B cell (primary cell): ENCODE results near the gene ZSWIM4.

Experiments used
- EZH2 ChIP-seq: IDR thresholded peaks from 2 replicates; pipeline ENCODE4 v1.6.1; 2012; ENCODE audit warnings: borderline replicate concordance, low read depth, mild to moderate bottlenecking, moderate library complexity, low read length; ENCODE audit not compliant: insufficient read depth, poor library complexity, severe bottlenecking
- TF ChIP-seq, protein P1 (sequence below): fragments of 200-600 bp; IDR thresholded peaks from one replicate; pipeline ENCODE4 v1.8.0; 2022; ENCODE audit warnings: antibody characterized with exemption, mild to moderate bottlenecking

- TF ChIP-seq, protein P1, sequence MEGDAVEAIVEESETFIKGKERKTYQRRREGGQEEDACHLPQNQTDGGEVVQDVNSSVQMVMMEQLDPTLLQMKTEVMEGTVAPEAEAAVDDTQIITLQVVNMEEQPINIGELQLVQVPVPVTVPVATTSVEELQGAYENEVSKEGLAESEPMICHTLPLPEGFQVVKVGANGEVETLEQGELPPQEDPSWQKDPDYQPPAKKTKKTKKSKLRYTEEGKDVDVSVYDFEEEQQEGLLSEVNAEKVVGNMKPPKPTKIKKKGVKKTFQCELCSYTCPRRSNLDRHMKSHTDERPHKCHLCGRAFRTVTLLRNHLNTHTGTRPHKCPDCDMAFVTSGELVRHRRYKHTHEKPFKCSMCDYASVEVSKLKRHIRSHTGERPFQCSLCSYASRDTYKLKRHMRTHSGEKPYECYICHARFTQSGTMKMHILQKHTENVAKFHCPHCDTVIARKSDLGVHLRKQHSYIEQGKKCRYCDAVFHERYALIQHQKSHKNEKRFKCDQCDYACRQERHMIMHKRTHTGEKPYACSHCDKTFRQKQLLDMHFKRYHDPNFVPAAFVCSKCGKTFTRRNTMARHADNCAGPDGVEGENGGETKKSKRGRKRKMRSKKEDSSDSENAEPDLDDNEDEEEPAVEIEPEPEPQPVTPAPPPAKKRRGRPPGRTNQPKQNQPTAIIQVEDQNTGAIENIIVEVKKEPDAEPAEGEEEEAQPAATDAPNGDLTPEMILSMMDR: no peak
- no peak for TF ChIP-seq EZH2
Measured at GRCh38 chr19:13830114-13830740, 35.0 kb downstream of the ZSWIM4 start.
